ENCODE data around the gene STXBP4. TPM values are rescaled to one million over a fixed set of nuclear protein-coding genes. Genes with fewer than 3 reads are reported as not detected.

Gene STXBP4
- total RNA-seq, 1 donor from 2014 or later = 31.8 TPM

- no peak overlapping the region for H3K27ac Mint-ChIP-seq
- no peaks in the 10 kb centered on the region for H3K4me1 Mint-ChIP-seq
- DNase-seq (ENCODE audit: low spot score in 2 of 2, unreplicated experiment in 2 of 2) = no peak
- no peak for TF ChIP-seq CTCF (IDR thresholded peaks at IDR 0.05; ENCODE audit: unreplicated experiment)
- H3K4me3 Mint-ChIP-seq = no peak overlapping the region
- H3K9me3 Mint-ChIP-seq = no peaks in the 10 kb centered on the region
- peaks cover 29% of the 10 kb centered on the region for H3K36me3 Mint-ChIP-seq
- no peaks in the 10 kb centered on the region for H3K27me3 Mint-ChIP-seq (ENCODE audit: low read depth)
Observed at GRCh38 chr17:54944796-54945195, 23.8 kb upstream of the STXBP4 start.

- no peak overlapping the region for H3K27ac Mint-ChIP-seq
- TF ChIP-seq CTCF (IDR thresholded peaks at IDR 0.05; ENCODE audit: unreplicated experiment) = no peak
- H3K27me3 Mint-ChIP-seq (ENCODE audit: low read depth) = no peaks in the 10 kb centered on the region
- DNase-seq (ENCODE audit: low spot score in 2 of 2, unreplicated experiment in 2 of 2) = no peak
- H3K4me3 Mint-ChIP-seq = no peak overlapping the region
- H3K36me3 Mint-ChIP-seq = peaks cover 29% of the 10 kb centered on the region
- H3K9me3 Mint-ChIP-seq = no peaks in the 10 kb centered on the region
- no peaks in the 10 kb centered on the region for H3K4me1 Mint-ChIP-seq
Observed at GRCh38 chr17:54945231-54945630, 23.3 kb upstream of the STXBP4 start.

GRCh38 chr17:54945671-54946070 lies 22.9 kb upstream of the STXBP4 start:
- no peak overlapping the region for H3K27ac Mint-ChIP-seq
- no peak overlapping the region for H3K4me3 Mint-ChIP-seq
- no peaks in the 10 kb centered on the region for H3K9me3 Mint-ChIP-seq
- H3K36me3 Mint-ChIP-seq = peaks cover 29% of the 10 kb centered on the region
- no peaks in the 10 kb centered on the region for H3K4me1 Mint-ChIP-seq
- no peaks in the 10 kb centered on the region for H3K27me3 Mint-ChIP-seq (ENCODE audit: low read depth)
- DNase-seq (ENCODE audit: low spot score in 2 of 2, unreplicated experiment in 2 of 2) = no peak
- TF ChIP-seq CTCF (IDR thresholded peaks at IDR 0.05; ENCODE audit: unreplicated experiment) = no peak

DNA sequence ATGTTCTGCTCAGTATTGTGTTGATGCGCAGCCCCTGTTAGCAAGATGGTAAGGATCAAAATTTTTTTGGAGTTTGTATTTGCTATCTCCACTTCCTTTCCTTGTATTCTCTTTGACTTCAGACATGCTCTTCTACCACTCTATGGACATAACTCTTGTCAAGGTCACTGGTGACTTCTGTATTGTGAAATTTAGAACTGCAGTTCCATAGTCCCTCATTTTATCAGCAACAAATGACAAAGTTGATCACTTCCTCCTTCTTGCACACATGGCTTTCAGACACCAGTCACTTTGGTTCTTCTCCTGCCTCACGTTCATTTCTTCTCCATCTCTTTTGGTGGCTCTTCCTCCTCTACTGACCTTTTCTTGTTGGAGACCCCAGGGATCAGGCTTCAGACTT lies 21.2 kb upstream of the STXBP4 start:
- Mint-ChIP-seq H3K4me3 (no peak overlapping the region), H3K4me1 (no peaks in the 10 kb centered on the region), H3K9me3 (no peaks in the 10 kb centered on the region), H3K36me3 (peaks cover 30% of the 10 kb centered on the region), H3K27me3 (ENCODE audit: low read depth) (no peaks in the 10 kb centered on the region), H3K27ac (no peak overlapping the region)
- no peak for TF ChIP-seq CTCF (IDR thresholded peaks at IDR 0.05; ENCODE audit: unreplicated experiment)
- no peak for DNase-seq (ENCODE audit: low spot score in 2 of 2, unreplicated experiment in 2 of 2)

DNA sequence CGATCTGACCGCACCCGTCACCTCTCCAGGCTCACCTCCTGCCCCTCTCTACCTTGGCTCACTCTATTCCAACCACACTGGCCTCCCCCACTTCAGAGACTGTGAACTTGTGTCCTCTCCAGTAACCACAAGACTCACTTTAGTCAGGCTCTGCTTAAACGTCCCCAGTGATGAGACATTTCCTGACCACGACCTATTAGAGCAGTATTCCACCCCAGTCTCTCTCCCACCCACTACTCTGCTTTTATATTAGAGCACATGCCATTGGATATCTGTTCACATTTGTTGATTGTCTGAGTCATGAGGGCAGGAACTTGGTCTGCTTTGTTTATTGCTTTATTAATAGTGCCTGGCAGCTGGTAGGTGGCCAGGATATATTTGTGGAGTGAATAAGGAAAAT lies 20.2 kb upstream of the STXBP4 start:
- Mint-ChIP-seq H3K36me3 (peaks cover 31% of the 10 kb centered on the region), H3K27me3 (ENCODE audit: low read depth) (no peaks in the 10 kb centered on the region), H3K4me3 (no peak overlapping the region), H3K9me3 (no peaks in the 10 kb centered on the region), H3K27ac (no peak overlapping the region), H3K4me1 (no peaks in the 10 kb centered on the region)
- no peak for DNase-seq (ENCODE audit: low spot score in 2 of 2, unreplicated experiment in 2 of 2)
- TF ChIP-seq CTCF (IDR thresholded peaks at IDR 0.05; ENCODE audit: unreplicated experiment) = no peak

- Mint-ChIP-seq H3K27ac (no peak overlapping the region), H3K27me3 (ENCODE audit: low read depth) (no peaks in the 10 kb centered on the region), H3K4me3 (no peak overlapping the region), H3K4me1 (no peaks in the 10 kb centered on the region), H3K9me3 (no peaks in the 10 kb centered on the region), H3K36me3 (peaks cover 38% of the 10 kb centered on the region)
- no peak for DNase-seq (ENCODE audit: low spot score in 2 of 2, unreplicated experiment in 2 of 2)
- TF ChIP-seq CTCF (IDR thresholded peaks at IDR 0.05; ENCODE audit: unreplicated experiment) = no peak
Observed at GRCh38 chr17:54950116-54950515, 18.4 kb upstream of the STXBP4 start.
